ENCODE measurements around the gene PRRT4.

The PRRT4 gene

DNA sequence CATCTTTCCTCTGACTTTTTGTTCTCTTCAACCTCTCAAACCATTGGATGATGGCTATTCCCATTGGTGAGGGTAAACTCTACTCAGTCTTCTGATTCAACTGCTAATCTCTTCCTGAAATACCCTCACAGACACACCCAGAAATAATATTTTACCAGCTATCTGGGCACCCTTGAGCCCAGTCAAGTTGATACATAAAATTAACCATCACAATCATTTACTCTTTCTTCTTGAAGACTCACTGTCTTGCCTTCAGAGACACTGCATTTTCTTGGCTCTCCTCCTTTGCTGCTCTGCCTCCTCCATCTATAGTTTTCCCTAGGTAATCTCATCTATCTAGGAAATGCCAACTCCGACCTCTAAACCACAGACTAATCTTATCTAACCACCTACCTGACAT is 12.6 kb upstream of the PRRT4 start:
- no peak for DNase-seq (ENCODE audit: low read depth)

- DNase-seq (ENCODE audit: low read depth) = no peak
These were observed 12.1 kb upstream of the PRRT4 start for GRCh38 chr7:128373606-128374005.

- DNase-seq (ENCODE audit: low read depth) = no peak
These were observed 9.0 kb upstream of the PRRT4 start for GRCh38 chr7:128370491-128370890.

- DNase-seq (ENCODE audit: low read depth) = no peak
These were observed 5.5 kb upstream of the PRRT4 start for GRCh38 chr7:128366986-128367385.

GRCh38 chr7:128366300-128366699 is 4.8 kb upstream of the PRRT4 start:
- no peak for DNase-seq (ENCODE audit: low read depth)

- DNase-seq (ENCODE audit: low read depth) = no peak
These were observed 3.9 kb upstream of the PRRT4 start for GRCh38 chr7:128365432-128365831.

DNA sequence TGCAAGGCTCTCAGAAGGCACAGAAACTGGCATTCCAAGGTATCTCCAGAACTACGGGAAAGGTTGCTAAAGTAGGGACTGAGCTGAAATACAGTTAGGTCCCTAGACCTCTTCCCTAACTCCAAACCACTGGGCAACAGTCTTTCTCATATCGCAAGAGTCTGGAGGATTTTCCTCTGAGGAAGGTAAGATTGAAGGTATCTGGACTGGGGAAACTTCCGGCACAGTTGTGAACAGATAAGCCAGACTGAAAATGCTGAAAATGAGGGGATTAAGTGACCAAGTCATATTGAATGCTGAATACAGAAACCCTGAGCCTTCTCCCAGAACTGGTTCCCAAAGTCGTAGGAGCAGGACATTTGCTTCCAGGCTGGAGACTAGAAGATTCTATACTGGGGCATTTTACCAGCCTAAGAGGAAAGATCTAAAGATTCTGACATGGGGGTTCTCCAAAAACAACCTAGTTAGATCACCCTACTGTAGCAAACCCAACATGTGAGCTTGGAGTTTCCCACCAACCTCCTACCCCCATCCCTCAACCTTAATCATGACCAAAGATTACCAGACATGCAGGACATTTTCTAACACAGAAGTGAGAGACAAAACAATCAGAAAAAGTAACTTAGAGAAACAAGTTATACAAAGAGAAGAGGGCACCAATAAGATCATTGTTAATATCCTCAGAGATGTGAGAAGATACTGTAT is 2.8 kb upstream of the PRRT4 start:
- no peak for DNase-seq (ENCODE audit: low read depth)

DNA sequence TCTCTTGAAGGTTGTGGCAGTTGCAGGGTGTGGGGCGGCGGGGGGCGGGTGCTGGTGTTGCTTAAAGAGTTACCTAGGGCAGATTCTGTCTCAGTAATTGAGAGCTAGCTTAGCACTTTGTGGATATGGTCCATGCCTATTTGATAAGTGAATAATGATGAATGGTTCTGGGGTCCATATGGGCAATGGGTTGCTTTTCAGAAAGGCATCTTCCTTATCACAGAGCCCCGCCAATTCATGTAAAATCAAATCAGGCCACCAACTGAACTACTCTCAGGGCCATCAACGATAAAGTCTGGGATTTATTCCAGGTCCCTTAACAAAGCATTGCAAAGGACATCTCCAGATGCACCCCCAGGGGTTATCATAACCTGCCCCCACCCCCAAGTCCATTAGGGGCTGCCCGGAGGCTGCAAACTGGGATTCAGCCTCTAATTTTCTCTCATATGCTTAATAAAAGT is 1.8 kb upstream of the PRRT4 start:
- no peak for DNase-seq (ENCODE audit: low read depth)

GRCh38 chr7:128362670-128363069 is 1.2 kb upstream of the PRRT4 start:
- DNase-seq (ENCODE audit: low read depth) = no peak

DNA sequence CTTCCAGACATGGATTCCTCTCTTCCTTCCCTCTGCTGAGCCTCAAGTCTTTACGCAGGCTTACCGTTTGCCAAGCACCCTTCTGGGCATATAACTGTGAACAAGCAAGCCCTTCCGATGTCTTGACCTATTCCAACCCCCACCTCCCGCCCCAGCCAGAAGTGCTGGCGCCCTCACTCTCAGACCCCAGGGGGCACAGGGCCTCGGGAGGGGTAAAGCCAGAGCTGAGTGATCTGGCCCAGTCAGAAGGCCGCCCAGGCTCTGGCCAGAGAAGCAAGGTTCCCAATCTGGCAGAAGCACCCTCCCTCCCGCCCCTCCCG is 1.2 kb downstream of the PRRT4 start:
- no peak for DNase-seq (ENCODE audit: low read depth)

DNA sequence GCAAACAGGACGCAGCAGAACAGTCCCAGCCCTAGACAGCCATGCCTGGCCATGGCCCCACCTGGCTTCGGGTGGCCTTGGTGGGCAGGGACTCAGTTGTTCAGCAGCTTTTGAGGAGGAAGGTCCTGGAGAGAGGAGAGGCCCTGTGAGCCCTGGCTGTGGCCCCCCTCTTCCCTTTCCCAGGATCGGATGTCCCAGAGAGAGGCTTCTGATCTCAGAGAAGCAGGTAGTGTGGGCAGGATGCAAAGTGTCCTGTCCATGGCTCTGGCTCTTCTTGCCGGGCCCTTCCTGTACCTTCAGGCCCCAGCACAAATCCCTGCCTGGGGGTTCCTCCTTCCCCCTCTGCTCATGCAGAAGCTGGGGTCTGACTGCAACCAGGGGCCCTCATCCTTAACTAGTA is 1.6 kb downstream of the PRRT4 start:
- no peak for DNase-seq (ENCODE audit: low read depth)

- DNase-seq (ENCODE audit: low read depth) = no peak
These were observed 2.2 kb downstream of the PRRT4 start for GRCh38 chr7:128359336-128359735.

GRCh38 chr7:128358233-128358632 is 3.3 kb downstream of the PRRT4 start:
- no peak for DNase-seq (ENCODE audit: low read depth)

GRCh38 chr7:128357217-128357613 is 4.3 kb downstream of the PRRT4 start:
- no peak for DNase-seq (ENCODE audit: low read depth)

- no peak for DNase-seq (ENCODE audit: low read depth)
These were observed 4.8 kb downstream of the PRRT4 start for GRCh38 chr7:128356546-128357216.

GRCh38 chr7:128353610-128354009 is 7.9 kb downstream of the PRRT4 start:
- DNase-seq (ENCODE audit: low read depth) = no peak

GRCh38 chr7:128353189-128353588 is 8.3 kb downstream of the PRRT4 start:
- DNase-seq (ENCODE audit: low read depth) = no peak

- no peak for DNase-seq (ENCODE audit: low read depth)
These were observed 8.9 kb downstream of the PRRT4 start for GRCh38 chr7:128352636-128353035.

DNA sequence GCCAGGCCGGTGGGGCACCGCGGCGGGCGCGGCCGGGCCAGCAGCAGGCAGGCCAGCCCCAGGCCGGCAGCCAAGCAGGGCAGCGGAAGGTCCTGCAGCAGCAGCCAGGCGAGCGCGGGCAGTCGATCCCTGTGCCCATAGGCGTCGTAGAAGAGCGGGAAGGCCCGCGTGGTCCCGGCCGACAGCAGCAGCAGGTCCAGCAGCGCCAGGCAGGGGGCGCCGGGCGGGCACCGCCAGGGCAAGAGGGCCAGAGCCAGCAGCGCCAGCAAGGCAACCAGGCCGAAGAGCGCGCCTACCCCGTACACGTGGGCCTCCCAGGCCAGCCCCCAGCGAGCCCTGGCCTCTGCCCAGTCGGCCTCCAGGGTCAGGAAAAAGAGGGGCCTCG is 9.3 kb downstream of the PRRT4 start:
- no peak for DNase-seq (ENCODE audit: low read depth)

GRCh38 chr7:128351296-128352152 is 10.0 kb downstream of the PRRT4 start:
- DNase-seq (ENCODE audit: low read depth) = no peak

- DNase-seq (ENCODE audit: low read depth) = no peak
These were observed 10.7 kb downstream of the PRRT4 start for GRCh38 chr7:128350708-128351295.

DNA sequence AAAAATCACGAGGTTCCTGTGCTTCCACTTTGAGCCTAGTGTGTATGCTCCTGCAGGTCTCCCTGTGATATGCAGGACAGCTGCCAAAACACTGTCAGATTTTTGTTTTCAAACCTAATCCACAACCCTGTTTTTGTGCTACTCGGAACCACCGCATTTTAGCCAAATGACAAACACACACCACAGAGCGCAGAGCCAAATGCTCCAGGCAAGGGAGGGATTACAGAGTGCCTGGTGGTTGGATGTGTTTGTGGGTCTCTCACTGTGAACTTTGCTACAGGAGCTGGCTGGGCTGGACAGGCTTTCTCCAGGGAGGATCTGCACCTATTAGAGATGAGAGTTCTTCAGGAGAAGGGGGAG is 12.0 kb downstream of the PRRT4 start:
- DNase-seq (ENCODE audit: low read depth) = no peak

GRCh38 chr7:128347647-128348097 is 13.8 kb downstream of the PRRT4 start:
- no peak for DNase-seq (ENCODE audit: low read depth)
